NCI-H446 (cell line): ENCODE results near the gene PAX2.

Source experiments
- DNase-seq, 2 experiments: peaks; one replicate each; lab custom pipeline; 2025; lab: John Stamatoyannopoulos, UW

The PAX2 gene

GRCh38 chr10:100755821-100756220 is 10.4 kb downstream of the PAX2 start:
- no peak for DNase-seq

DNA sequence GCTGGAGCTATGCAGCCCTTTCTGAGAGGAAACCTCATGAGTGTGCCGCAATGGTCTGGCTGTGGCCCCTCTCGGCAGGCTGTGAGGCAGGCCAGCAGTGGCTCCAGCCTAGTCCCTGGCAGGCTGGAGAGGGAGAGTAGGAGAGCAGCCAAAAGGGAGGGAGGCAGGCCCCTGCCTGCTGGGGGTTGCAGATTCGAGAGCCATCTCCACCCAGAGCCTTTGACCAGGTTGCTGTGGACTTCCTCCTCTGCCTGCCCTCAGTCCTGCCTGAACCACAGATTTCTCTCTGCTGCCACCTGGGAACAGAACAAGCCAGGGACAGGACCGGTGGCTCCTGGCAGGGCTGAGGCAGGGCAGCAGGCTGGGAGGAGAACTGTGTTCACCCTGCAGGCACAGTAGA is 13.9 kb downstream of the PAX2 start:
- DNase-seq: no peak

DNA sequence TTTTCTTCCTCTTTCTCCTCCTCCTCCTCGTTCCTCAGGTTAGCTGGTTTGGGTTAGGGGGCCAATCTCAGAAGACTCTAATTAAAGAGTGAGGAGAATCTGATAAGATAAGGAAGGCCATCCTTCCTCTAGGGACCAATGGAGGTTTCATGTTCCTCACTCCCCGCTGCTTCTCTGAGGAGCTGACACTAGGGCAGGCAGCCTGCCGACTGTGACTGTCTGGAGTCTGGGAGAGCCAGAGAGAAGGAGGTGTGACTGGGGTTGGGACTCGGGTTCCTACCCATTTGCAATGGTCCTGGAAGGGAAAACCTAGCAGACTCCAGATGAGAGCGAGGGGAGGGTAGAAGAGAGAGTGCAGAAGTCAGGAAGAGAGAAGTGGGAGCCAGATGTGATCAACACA is 15.3 kb downstream of the PAX2 start:
- DNase-seq: no peak

DNA sequence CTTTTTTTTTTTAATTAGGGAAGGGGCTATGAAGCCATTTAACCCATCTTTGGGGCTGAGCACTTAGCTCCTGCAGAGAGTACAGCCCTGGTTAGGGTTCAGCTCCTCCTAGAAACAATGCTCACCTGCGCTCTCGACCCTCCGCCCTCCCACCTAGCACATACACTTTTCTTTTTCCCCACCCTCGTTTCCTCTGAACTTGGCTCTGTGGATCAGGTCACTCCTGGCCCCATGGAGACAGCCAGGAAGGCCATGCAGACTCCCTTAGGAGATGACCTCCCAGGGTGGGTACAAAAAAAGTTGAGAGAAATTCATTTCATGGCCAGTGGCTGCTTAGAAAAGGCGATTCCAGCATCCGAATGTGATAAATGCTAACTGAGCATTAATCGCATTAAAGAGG is 15.8 kb downstream of the PAX2 start:
- no peak for DNase-seq

DNA sequence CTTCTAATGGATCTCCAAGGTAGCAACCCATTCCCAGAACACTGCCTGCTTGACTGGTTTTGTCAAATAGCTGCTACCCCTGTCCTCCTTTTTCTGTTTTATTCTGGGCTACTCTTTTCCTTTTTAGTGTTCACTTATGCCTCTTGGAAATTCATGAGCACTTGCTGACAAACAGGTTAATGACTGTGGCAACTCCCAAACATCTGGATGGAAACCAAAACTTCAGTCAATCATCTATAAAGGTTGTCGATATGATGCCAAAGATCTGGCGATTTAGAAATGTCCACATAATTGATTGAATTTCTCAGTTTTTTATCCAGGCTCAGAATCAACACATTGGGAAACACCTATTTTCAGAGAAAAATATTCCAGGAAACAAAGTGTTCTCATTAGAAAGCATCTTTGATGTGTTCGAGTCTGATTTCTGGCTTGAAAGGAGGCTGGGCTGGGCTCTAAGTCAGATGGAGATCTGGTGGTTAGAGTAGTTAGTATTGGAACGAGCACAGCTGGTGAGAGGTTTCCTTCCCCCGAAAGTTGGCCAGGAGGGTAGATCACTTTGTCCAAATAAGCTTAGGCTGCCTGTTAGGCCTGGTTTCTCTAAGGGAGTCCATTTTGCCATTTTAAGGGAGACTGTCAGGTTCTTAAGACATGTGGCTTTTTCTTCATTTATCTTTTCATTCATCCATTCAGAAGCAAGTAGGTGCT is 17.8 kb downstream of the PAX2 start:
- no peak for DNase-seq

DNA sequence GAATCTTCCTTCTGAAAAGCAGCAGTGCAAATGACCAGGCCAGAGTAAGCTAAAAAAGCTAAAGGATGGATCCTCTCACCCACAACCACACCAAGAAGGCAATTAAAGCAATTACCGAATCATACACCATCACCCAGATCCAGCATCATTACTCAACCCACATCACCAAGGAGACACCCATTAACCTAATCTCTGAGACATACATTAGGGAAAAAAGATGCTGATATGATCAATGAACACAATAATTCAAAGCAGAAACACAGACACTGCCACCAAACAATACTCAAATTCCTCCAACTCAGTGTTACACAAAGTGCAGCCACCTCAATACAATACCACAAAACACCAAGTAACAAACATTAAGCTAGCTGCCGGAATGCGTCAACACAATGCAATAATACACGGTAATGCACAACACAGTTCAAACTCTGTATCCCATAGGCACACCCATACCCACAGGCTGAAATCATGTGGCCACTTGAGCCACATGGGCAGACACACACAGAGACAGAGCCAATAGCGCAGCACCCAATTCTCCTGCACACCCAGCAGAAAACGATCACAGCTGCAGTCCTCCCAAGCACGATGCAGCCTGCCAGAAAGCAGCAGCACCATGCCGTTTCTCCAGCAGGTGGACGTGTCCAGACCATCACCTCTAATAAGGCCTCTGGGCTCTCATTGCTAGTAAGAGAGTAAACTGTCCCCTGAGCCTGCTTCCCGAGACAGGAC is 21.5 kb downstream of the PAX2 start:
- no peak for DNase-seq

DNA sequence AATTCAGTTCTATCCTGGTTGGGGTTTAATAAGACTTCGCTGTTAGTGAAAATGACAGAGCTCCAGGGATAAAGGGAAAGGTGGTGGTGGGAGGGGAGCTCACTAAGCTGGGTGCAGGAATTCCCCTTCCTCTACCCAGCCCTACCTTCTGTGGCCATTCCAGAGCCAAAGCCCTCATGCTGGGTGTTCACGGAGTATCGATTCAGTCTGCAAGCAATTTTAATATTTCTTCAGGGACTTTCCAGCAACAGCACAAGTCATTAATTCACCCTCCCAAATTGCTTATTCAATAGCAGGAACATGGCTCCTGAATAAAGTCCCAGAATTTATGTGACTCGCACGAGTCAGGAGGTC is 22.0 kb downstream of the PAX2 start:
- DNase-seq: no peak

DNA sequence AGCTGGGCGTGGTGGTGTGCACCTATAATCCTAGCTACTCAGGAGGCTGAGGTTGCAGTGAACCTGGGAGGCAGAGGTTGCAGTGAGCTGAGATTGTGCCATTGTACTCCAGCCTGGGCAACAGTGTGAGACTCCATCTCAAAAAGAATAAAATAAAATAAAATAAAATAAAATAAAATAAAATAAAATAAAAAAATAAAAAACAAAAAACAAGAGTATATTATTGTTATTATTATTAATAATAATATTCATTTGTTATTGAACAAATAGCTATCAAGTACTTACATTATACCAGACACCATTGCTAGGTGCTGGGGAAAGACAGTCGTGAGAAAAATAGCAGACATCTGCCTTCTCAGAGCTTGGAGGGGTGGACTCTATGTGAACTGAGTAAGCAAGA is 24.1 kb downstream of the PAX2 start:
- DNase-seq: no peak

DNA sequence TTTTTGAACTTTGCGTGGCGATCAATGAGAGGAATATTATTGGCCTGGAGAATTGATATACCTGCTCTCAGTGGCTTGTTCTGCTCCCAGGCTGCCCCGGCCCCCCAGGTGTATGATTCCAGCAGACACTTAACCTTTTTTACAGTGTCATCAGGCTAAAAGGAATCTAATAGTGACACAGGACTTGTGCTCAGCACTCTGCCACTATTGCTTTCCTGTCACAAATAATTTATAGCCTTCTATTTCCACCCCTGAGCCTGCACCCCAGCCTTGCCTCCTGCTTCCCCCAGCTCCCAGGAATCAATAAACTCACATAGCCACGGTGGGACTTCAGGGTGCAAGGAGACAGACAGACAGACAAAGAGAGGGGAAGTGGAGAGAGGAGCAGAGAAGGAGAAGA is 28.3 kb downstream of the PAX2 start:
- no peak for DNase-seq

DNA sequence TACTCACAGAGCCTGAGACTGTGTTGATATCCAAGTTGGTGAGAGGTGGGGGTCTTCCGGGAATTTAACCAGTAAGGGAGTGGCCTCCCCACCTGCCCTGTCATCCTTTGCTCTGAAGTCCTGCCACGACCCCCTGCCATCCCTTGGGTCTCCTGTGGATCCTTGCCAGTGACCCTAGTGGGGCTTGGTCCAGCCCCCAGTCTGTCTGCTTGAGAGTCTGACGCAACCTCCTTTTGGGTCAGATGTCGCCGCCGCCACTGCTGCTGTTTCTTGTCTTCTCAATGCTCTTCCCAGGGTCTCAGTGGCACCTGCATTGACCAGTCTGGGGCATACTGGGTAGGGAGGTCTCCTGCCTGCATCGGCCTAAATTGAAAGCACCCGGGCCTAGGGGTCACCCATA is 28.8 kb downstream of the PAX2 start:
- DNase-seq: no peak

GRCh38 chr10:100774876-100775275 is 29.5 kb downstream of the PAX2 start:
- no peak for DNase-seq

- no peak for DNase-seq
Observed at GRCh38 chr10:100775386-100775785, 30.0 kb downstream of the PAX2 start.

DNA sequence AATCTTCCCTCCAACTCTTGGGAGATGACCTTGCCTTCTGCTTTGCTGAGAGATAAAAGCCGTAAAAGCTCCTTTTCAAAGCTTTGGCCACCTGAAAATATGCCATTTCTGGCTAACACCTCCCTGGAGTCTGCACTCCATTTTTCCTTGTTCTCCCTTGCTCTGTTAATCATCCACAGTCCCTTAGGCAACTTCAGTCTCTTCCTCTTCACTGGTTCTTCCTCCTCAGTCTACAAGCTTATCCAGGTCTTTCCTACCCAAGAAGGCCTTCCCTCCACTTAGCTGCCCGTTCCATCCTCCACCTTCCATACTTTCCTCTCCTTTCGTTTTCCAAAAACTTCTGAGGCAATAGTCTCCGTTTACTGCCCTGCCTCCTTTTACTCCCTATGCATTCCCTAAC is 30.5 kb downstream of the PAX2 start:
- DNase-seq: no peak

GRCh38 chr10:100776671-100777070 is 31.3 kb downstream of the PAX2 start:
- DNase-seq: no peak

GRCh38 chr10:100779329-100779728 is 33.9 kb downstream of the PAX2 start:
- DNase-seq: no peak

DNA sequence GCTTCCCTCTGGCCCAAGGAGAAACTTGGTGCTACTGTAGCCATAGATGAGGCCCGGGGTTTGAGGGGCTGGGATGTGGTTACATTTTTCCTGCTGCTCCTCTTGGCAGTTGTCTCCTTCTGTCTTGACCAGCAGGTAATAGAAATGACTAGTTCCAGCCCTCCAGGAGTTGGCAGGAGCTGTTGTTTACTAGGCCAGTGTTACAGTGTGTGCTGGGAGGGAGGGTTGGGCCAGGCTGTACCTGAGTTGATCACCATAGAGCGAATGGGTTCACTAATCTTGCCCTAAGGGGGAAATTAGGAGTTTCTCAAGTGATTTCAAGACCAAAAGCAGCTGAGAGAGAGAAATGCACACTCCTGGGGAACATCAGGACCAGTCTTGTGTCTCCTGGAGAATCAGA is 34.9 kb downstream of the PAX2 start:
- DNase-seq: no peak

- DNase-seq: no peak
Observed at GRCh38 chr10:100781145-100781665, 35.8 kb downstream of the PAX2 start.

DNA sequence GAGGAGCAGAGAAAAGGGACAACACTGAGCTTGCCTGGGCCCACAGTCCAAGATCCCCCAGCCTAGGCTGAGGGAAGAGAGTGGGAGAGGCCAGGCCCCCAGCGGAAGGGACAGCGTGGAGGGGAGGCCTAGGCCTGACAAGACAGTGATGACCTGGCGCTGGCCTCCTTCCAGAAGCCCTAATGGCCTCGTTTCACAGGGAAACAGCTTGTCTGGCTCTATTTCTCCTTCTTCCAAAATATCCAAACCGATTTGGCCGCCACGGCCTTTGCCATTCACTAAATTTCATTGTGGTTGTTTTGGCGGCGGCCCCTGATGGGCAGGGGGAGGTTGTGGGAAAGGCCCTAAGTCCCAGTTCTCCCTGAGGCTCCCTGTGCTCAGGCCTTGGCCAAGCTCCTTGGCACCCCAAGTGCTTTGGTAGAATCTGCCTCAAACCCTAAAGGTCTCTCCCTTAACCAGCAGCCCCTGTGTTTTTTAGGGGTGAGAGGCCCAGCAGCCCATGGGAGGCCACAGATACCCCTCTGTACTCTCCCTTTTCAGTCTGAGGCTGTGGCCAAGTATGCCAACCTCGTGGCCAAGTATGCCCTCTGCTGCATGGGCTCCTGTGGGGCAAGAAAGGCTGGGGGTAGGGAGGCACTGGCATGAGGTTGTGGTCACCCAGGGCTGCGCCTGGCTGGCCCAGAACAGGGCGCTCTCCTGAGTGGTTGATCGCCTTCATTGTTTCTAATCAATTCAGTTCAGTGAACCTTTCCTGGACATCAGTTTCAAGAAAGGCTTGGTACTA is 37.3 kb downstream of the PAX2 start:
- DNase-seq: no peak

- DNase-seq: no peak
Observed at GRCh38 chr10:100784126-100784525, 38.7 kb downstream of the PAX2 start.

DNA sequence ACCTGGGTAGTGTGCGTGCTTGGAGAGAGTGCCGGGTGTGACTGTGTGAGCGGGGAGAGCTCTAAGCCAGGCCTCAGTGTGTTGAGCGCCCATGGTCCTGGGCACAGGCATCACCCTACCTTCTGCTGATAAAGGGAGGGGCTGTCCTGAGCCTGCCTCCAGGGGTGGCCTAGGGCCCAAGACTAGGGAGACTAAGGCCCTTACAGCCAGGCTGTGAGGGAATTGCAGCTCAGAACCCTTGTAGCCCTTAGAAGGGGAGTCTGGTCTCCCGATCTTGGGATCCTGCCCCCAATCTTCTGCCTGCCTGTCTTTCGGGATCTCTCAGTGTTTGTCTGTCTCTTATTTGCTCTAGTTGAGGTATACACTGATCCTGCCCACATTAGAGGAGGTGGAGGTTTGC is 41.2 kb downstream of the PAX2 start:
- DNase-seq: no peak

DNA sequence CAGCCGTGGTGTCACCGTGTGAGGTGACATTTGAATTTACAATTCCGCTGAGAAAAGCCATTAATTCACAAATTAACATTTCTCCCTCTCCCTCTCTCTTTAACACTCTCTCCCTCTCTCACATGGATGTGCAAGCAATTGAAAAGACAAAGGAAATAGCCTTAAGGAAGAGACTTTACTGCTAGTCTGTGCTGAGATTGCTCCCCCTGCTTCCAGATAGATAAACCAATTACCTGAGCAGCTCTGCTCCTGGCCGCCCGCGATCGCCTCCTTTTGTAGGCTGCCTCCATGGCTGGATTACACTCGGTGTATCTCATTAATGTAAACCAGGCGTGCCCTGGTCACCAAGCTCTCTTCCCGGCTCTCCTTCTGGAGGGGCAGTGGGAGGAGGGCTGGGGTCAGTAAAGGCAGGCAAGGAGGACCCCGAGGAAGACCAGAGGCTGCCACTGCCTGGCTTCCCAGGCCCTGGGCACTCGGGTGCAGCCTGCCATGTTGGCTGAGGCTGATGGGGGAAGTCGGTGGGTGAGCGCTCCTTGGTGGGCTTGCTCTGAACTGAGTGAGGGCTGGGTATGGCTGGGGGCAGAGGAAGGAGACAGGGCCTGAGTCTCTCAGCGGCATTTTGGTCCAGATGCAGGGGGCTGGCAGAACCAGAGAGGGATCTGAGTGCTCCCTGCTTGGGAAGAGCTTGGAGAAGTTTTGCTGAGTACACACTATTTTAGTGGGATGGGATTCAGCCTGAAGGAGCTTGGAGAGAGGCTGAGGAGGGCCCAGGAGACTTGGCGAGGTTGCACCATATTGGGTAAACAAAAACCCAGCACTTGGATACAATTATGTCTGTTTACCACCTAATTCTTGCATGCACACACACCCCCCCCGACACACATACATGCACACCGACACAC is 42.9 kb downstream of the PAX2 start:
- DNase-seq: no peak

- no peak for DNase-seq
Observed at GRCh38 chr10:100790761-100791208, 45.4 kb downstream of the PAX2 start.
